Stomach (tissue), 9 donors: ENCODE measurements around the gene B3GNT5. TPM values are rescaled to one million over a fixed set of nuclear protein-coding genes. Genes with fewer than 3 reads are reported as not detected.
A peak's percentile ranks its signal among the peaks of the same experiment; 100 is the strongest.

Experiments used
- DNase-seq, 2 donors: peaks; one replicate each; pipeline versions ENCODE4 v3.0.0 to v3.0.0-alpha.2; 2013 to 2019
- H3K27ac ChIP-seq, 5 donors: fragments of 200-600 bp in 4 of 5; sonication (generic) in 4 of 5; one replicate each; pipeline ENCODE4 v1.5.1; 2013 to 2019; ENCODE audit warnings: mild to moderate bottlenecking in 1 of 5, moderate library complexity in 1 of 5
- H3K27me3 ChIP-seq, 3 donors: fragments of 200-600 bp; sonication (generic); one replicate each; pipeline ENCODE4 v1.5.1; 2017 to 2019; ENCODE audit warnings: mixed run types in 1 of 3
- H3K36me3 ChIP-seq, 4 donors: fragments of 200-600 bp; sonication (generic); 1 replicate in 3 of 4; 2 replicates in 1 of 4; pipeline ENCODE4 v1.5.1; 2016 to 2019
- H3K4me1 ChIP-seq, 4 donors: fragments of 200-600 bp; sonication (generic); one replicate each; pipeline ENCODE4 v1.5.1; 2016 to 2019
- H3K4me3 ChIP-seq, 4 donors: fragments of 200-600 bp; sonication (generic) in 3 of 4; one replicate each; pipeline ENCODE4 v1.5.1; 2016 to 2019; ENCODE audit warnings: mild to moderate bottlenecking in 1 of 4
- H3K9me3 ChIP-seq, 4 donors: fragments of 200-600 bp; sonication (generic); one replicate each; pipeline ENCODE4 v1.5.1; 2016 to 2019
- EP300 ChIP-seq: sonication (generic); formaldehyde crosslinking; IDR thresholded peaks from one replicate; pipeline ENCODE4 v1.6.1; 2017; ENCODE audit warnings: antibody characterized with exemption
- POLR2A ChIP-seq, 4 donors: fragments of 450-650 bp; IDR thresholded peaks; one replicate each; pipeline ENCODE4 v1.6.1; 2016; ENCODE audit warnings: antibody characterized with exemption in 4 of 4, control low read depth in 2 of 4, mild to moderate bottlenecking in 1 of 4, moderate library complexity in 1 of 4
- POLR2AphosphoS5 ChIP-seq, 3 donors: sonication (generic); formaldehyde crosslinking; IDR thresholded peaks; one replicate each; pipeline ENCODE4 v1.6.1; 2016; ENCODE audit warnings: antibody characterized with exemption in 3 of 3
- WGBS, 5 donors: extraction: QIAGEN DNeasy Blood & Tissue Kit in 3 of 5; methylation state at CpG; one replicate each; pipeline versions ENCODE4 v1.1.5 to v1.1.7; 2013 to 2018; 5-methylcytosine and 5-hydroxymethylcytosine counted together
- intact Hi-C: fragments of 100-400 bp; cut with DNase I; formaldehyde crosslinking; loops from one replicate; pipeline ENCODE4 v1.15.1; 2023; ENCODE audit warnings: low total_unique reads
- polyA plus RNA-seq, 3 donors: library from polyadenylated mRNA; stranded (reverse); fragments of 200-250 nt; gene quantifications; one replicate each; pipeline ENCODE4 v1.2.3, GENCODE V29; 2013
- total RNA-seq, 5 donors: library from RNA; depleted of rRNA; stranded (reverse); fragments of >200 nt; gene quantifications; one replicate each; pipeline versions ENCODE4 v1.1.0 to v1.2.3, GENCODE V29; 2014 to 2016
- TF ChIP-seq, protein P1 (sequence below), 7 experiments: fragments of 450-650 bp in 4 of 7; fragments of 200-600 bp in 3 of 7; sonication (generic) in 3 of 7; IDR thresholded peaks; one replicate each; pipeline ENCODE4 v1.5.1; 2016 to 2019; ENCODE audit warnings: antibody characterized with exemption in 7 of 7, control low read depth in 2 of 7, mild to moderate bottlenecking in 1 of 7
- donor health status: healthy with polysubstance abuse.
- donor health status: Bipolar disorder and iron deficiency.
- donor health status: healthy.

B3GNT5 gene
- total and polyA plus RNA-seq, 8 donors = 4.1 to 39.7 (median 7.2) TPM

DNA sequence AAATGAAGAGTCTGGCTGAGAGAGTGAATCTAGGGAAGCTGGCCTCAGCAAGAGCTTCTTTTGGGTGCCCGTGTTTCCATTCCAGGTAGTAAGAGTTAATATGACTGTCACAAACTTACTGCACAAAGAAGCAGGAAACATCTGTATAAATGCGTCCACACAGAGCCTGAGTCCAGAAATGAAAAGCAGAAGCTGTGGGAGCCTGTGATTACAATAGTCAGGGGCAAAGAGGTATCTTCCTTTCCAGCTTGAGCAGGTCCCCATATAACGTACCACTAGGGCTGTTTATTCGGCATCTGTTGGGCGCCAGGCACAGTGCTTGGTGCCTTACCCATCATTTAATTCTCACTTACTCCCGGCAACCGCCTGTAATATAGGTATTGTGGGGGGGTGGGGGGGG is 40.5 kb upstream of the B3GNT5 start:
- intact Hi-C loops = no loop called here
- Histone ChIP-seq H3K27me3 (peaks cover 0 to 3% (median 0%) of the 10 kb centered on the region in 3 donors), H3K4me3 (no peak overlapping the region), H3K4me1 (peaks cover 0 to 5% (median 0%) of the 10 kb centered on the region in 4 donors), H3K36me3 (no peaks in the 10 kb centered on the region), H3K27ac (peak overlapping the region in 3 of 5 donors; percentile 64 to 81 (median 72)), H3K9me3 (no peaks in the 10 kb centered on the region)
- 51 to 79% (median 70%) methylated on average over 7 of the region's 7 CpGs for WGBS, 5 donors
- no peak for TF ChIP-seq POLR2A (IDR thresholded peaks at IDR 0.05)
- no peak for TF ChIP-seq EP300
- TF ChIP-seq, protein P1, sequence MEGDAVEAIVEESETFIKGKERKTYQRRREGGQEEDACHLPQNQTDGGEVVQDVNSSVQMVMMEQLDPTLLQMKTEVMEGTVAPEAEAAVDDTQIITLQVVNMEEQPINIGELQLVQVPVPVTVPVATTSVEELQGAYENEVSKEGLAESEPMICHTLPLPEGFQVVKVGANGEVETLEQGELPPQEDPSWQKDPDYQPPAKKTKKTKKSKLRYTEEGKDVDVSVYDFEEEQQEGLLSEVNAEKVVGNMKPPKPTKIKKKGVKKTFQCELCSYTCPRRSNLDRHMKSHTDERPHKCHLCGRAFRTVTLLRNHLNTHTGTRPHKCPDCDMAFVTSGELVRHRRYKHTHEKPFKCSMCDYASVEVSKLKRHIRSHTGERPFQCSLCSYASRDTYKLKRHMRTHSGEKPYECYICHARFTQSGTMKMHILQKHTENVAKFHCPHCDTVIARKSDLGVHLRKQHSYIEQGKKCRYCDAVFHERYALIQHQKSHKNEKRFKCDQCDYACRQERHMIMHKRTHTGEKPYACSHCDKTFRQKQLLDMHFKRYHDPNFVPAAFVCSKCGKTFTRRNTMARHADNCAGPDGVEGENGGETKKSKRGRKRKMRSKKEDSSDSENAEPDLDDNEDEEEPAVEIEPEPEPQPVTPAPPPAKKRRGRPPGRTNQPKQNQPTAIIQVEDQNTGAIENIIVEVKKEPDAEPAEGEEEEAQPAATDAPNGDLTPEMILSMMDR (IDR thresholded peaks at IDR 0.05) = no peak
- peak in 1 of 2 donors; percentile 56 for DNase-seq

DNA sequence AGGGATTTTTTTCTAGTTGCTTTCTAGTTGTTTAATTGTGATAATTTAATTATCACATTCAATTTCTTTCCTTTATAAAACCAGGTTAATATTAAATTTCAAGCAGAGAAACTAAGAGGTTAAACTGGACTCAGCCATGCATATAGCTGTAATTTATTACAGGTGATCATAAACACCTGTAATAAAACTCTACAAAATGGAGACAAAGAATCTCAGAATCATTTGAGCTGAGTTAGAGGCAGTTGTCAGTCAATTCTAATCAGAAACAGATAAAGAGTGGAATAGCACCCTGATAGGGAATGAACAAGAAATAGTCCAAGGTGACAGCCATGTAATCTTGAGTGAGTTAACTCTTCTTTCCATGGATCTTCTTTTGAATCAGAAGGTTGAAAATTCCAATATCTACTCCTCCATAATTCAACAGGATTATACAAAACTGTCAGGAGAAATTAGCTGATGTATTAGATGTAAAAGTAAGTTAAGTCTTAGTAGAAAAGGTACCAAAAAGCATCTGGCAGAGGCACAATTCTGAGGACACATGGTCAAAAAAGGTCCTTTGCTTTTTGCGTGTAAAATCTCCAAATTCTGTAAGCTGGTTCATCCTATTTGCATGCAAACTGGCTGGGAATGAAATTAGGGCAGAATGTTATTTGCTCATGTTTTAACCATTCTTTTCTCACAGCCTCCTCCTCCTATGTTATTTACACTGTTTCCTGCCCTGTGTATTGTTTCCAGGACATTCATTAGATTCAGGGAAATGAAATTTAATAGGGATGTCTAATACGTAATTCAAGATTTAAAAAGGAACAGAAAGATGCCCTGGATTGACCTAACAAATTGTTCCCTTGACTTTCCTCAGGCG is 39.4 kb upstream of the B3GNT5 start:
- no peak for DNase-seq
- H3K36me3 ChIP-seq = no peaks in the 10 kb centered on the region
- intact Hi-C loops = no loop called here
- TF ChIP-seq POLR2AphosphoS5 (IDR thresholded peaks at IDR 0.05) (no peak), EP300 (no peak), POLR2A (IDR thresholded peaks at IDR 0.05) (no peak)
- TF ChIP-seq, protein P1 (IDR thresholded peaks at IDR 0.05) = no peak
- peaks cover 0 to 14% (median 0%) of the 10 kb centered on the region in 3 donors for H3K27me3 ChIP-seq
- 58 to 67% (median 63%) methylated on average over 3 of the region's 3 CpGs for WGBS, 5 donors
- H3K27ac ChIP-seq = no peak overlapping the region
- H3K9me3 ChIP-seq = no peaks in the 10 kb centered on the region
- no peak overlapping the region for H3K4me3 ChIP-seq
- H3K4me1 ChIP-seq = peaks cover 0 to 5% (median 0%) of the 10 kb centered on the region in 4 donors

DNA sequence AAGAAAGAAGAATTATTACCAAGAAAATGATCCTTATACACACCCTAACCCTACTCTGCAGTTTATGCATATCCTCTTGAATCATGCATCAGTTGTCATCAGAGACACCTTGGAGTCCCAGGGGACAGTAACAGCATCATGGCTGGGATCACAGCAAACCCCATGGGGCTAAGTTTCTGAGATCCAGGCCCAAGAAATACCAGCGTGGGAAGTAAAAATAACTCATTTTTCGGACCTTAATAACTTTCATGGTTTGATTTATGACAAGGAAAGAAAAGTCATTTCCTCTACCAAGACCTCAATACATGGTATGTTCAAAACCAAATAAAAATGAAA is 38.8 kb upstream of the B3GNT5 start:
- TF ChIP-seq POLR2A (IDR thresholded peaks at IDR 0.05) (no peak), EP300 (no peak), POLR2AphosphoS5 (IDR thresholded peaks at IDR 0.05) (no peak)
- TF ChIP-seq, protein P1 (IDR thresholded peaks at IDR 0.05) = no peak
- Histone ChIP-seq H3K4me1 (peaks cover 0 to 5% (median 0%) of the 10 kb centered on the region in 4 donors), H3K4me3 (no peak overlapping the region), H3K27ac (no peak overlapping the region), H3K9me3 (no peaks in the 10 kb centered on the region), H3K36me3 (no peaks in the 10 kb centered on the region), H3K27me3 (peaks cover 0 to 15% (median 0%) of the 10 kb centered on the region in 3 donors)
- DNase-seq = no peak
- WGBS, 5 donors = 58 to 91% (median 77%) methylated on average over 2 of the region's 2 CpGs
- intact Hi-C loops = no loop called here

DNA sequence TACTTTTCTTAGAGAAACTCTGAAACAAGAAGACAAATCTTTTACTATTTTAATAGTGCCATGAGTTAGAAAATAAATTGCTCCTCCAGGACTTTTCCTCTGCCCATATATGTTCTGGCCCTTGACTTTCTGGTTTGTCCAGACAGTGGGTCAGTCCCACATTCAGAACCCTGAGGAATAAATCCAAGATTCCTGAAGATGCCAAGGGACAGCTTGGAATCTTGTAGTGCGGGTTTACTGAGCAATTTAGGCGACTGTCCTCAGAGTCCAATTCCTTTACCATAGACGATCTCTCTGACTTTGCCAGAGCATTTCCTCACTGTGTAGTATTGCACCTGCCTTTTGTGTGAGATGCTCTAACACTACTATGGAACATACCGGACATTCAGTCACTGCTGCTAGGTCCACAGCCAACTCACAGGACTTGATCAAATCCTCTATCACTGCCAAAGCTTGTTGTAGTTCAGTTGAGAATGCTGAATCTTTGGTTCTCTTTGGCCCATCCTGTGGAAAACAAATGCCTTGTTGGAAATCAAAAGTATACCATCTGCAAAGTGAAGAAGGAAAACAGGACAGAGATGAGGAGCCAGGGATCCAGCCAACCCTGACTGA is 37.4 kb upstream of the B3GNT5 start:
- H3K27me3 ChIP-seq = peaks cover 0 to 15% (median 0%) of the 10 kb centered on the region in 3 donors
- H3K4me3 ChIP-seq = no peak overlapping the region
- 87 to 94% (median 94%) methylated on average over 4 of the region's 4 CpGs for WGBS, 5 donors
- TF ChIP-seq EP300 = no peak
- TF ChIP-seq, protein P1 (IDR thresholded peaks at IDR 0.05) = no peak
- no peak for TF ChIP-seq POLR2AphosphoS5 (IDR thresholded peaks at IDR 0.05)
- no peak for TF ChIP-seq POLR2A (IDR thresholded peaks at IDR 0.05)
- H3K36me3 ChIP-seq = no peaks in the 10 kb centered on the region
- no peak overlapping the region for H3K27ac ChIP-seq
- H3K9me3 ChIP-seq = no peaks in the 10 kb centered on the region
- intact Hi-C loops = no loop called here
- H3K4me1 ChIP-seq = peaks cover 0 to 5% (median 0%) of the 10 kb centered on the region in 4 donors
- no peak for DNase-seq
